ENCODE measurements around the gene FSCN2.
A peak's percentile ranks its signal among the peaks of the same experiment; 100 is the strongest.

FSCN2 gene

DNA sequence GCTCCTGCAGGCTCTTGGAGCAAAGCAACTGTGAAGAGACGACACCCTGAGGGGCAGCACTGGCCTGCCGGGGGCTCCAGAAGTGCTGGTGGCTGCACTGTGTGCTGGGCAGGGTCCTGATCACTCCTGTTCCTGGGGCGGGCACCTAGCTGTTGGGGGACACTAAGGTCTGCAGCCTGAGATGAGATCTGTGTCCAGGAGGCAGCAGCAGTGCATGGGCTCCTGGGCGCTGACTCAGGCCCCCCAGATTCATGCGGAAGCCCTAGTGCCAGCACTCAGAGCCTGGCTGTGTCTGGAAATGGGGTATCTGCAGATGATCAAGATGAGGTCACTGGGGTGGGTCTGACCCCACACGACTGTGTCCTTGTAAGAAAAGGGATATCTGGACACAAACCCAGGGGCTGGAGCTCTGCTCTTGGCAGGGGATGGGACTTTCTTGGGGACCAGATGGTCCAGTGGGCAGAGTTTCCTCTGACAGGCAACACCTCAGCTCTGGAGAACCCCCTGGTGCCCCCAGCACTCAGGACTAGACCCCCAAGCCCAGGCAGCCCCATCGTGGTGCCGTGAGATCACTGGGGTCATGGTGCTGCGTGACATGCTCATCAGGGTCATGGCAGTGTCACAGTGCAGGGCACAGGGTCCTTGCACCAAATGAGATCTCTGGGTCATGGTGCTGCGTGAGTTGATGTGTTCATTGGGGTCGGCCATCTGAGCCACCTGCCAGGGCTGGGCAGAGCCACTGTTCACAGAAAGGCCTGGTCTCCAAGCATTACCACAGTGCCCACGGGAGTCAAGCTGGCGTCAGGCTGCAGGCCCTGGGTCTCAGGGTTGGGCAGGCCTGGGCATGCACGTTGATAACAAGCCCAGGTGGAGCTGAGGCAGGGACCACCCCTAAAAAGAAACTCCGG is 14.5 kb downstream of the FSCN2 start:
- no peak for DNase-seq

DNA sequence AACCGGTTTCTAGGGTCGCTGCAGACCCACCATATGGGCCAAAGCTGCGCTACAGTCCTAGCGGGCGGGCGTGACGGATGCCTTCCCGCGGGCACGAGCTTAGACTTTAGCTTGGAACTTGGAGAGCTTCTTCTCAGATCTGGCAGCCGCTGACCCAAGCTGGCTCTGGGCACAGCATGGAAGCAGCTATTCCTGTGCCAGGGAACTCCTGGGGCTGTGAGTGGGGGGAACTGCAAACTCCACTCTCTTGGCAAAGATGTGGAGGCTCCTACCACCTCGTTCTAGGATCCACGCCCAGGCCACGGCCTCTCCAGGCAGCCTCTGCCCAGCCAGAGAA is 15.1 kb downstream of the FSCN2 start:
- no peak for DNase-seq

DNA sequence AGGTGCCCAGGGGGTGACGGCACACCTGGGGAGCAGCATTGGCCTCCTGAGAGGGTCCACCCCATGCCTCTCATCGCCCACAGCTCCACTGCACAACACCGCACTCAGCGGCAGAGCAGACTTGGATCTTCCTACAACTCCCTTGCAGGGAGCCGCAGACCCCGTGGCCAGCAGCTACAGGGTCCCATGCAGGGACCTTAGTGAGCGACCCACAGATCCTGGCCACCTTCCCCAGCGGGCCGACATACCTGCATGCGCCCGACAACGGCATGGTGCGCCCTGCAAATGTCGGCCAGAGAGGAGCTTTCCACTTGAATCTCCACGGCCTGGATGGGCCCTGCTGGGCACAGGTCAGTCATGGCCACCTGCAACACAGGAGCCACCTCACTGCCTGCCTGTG is 15.6 kb downstream of the FSCN2 start:
- DNase-seq: no peak

DNA sequence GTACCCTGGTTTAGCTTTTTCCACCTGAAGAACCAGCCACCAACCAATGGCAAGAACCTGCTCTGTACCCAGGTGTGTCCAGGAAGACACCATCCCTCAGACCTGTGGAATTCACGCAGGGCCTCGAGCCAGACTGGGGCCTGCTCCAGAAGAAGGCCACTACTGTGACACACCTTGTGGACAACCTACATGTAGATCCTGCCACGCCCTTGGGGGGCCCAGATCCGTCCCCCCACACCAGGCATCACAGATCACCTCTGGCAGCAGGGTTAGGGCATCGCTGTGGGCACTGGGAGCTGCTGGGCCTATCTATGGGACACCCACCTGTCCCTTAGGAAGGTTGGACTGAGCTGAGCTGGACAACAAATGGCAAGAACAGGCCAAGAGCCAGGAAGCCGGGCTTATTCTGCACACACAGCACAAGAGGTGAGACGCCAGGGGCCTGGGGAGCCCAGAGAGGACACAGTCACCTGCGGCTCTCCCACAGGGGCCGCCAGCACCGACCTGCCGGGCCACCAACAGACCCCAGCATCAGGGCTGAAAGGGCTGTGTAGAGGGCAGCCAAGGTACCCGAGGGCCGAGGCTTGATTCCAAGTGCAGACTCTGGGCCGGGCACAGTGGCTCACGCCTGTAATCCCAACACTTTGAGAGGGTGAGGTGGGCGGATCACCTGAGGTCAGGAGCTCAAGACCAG is 16.3 kb downstream of the FSCN2 start:
- DNase-seq: no peak

DNA sequence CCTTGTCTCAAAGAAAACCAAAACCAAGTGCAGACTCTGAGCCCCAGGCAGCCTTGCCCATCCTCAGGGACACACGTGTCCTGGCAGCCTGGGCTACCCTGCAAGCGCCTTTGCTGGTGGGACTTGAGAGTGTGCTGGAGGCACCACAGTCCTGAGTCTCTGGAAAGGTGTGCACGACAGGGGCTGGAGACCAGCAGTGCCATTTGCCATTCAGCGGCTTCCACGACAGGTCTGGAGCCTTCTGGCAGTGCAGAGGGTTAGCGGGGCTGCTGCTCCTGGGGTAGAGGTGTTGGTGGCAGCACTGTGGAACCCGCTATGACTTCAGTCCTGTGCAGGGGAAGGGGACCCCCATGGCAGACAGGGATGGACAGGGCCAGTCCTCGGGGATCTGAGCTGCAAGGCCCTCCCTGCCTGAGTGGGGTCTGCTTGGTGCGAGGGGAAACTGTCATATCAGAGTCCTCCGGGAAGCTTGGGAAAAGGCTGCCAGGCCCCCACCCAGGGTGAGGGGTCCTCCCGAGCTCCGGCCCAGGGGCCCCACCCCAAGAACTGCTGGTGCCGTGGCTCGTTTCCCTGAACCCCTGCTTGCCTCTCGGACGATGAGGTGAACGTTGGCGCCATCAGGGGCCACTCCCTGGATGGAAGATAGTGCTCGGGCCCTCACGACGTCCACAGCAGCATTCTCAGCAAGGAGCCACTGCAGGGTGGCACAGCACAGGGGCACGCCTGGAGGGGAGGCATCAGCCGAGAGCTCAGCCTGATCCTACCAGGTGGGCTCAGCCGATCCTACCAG is 17.2 kb downstream of the FSCN2 start:
- no peak for DNase-seq

DNA sequence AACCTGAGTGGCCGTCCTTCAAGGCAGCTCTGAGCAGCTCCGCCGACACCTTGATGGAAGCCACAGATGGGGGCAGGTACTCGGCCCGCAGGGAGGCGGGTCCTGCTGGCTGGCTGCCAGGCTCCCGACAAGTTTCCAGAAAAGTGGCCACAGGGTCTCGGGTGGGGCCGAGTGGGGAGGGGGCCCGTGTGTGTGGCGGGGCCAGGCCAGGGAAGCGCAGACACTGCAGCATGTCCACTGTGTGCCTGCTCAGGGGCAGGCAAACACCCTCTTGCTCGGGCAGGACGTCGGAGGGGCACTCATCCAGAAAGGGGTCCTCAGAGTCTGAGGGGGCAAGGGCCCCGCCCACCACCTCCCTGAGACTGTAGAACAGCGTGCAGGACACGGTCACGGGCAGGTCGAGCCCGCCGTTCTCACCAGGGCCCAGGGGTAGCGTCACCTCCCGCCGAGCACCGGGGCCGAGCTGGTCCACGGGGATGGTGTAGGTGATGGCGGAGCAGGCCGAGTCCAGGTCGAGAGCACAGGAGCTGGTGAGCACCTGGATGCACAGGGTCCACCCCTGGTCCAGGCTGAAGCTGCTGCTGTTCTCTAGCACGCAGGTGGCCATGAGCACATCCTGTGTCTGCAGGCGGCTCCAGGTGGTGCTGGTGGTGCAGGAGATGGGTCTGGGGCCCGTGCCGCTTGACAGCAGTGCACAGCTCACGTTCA is 18.9 kb downstream of the FSCN2 start:
- DNase-seq: no peak

DNA sequence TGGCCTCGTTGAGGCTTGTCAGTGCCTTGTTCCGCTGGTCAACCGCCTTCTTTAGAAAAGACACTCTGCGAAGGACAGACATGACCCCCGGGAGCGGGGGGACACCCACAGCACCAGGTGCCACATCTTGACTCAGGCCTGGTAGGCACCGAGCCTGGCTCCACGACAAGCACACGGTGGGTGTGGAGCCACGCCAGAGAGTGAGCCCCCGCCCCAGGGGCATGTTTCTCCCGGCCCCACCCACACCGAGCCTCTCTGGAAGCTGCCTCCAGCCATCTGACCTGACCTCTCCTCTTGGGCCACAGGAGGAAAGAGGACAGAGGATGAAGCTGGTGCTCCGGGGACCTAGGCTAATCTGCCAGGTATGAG is 19.4 kb downstream of the FSCN2 start:
- no peak for DNase-seq

DNA sequence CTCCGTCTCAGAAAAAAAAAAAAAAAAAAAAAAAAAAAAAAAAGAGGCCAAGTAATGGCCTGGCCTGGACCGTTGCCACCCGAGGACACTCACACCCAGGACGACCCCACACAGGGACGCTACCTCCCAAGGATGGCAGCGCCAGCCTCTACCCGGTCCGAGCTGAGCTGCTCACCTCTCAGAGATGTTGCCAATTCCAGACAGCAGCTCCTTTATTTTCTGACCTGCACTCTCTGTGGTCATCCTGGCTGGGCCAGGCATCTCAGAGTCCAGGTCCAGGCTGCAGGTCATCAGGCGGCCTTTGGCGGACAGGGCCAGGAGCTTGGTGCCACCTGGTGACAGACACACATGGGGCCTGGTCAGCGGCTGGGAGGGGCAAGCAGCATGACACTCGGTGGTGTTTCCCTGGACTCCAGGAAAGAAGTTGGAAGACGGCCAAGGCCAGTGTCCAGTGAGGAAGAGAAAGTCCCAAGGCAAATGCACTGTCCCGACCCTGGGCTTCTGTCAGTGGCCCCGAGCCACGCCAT is 20.9 kb downstream of the FSCN2 start:
- DNase-seq: no peak

DNA sequence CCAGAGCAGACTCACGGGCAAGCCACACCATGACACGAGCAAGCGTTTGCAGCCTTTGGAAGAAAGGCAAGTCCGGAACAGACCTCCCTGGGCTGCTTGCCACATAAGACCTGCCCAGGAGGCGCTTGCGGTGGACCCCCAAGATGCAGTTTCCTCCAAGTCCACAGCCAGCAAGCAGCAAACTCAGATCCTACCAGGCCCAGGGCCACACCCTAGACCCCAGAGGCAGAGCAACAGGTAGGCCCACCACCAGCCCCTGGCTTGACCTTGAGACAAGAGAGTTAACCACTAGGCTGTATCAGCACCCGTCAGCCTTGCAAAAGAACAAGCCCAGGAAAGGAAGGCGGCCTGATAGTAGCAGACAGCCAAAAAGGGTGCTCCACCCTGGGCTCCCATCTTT is 21.6 kb downstream of the FSCN2 start:
- DNase-seq: no peak

DNA sequence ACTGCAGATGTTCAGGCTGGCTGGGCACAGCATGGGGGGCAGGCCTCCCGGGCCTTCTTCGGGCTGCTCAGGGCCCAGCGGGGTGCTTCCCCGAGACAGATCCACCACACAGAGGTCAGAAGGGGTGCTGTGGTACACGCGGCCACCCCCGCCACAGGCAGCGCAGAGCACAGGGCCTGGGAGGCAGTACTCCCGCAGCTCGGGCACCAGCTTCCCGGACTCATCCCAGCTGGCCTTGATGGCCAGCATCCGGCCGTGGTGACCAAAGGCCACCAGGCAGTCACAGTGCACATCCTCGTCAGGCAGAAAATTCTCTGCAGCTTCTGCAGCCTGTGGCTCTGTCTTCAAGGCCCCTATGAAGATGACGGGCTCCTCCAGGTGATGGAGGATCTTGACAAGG is 22.1 kb downstream of the FSCN2 start:
- DNase-seq: no peak

DNA sequence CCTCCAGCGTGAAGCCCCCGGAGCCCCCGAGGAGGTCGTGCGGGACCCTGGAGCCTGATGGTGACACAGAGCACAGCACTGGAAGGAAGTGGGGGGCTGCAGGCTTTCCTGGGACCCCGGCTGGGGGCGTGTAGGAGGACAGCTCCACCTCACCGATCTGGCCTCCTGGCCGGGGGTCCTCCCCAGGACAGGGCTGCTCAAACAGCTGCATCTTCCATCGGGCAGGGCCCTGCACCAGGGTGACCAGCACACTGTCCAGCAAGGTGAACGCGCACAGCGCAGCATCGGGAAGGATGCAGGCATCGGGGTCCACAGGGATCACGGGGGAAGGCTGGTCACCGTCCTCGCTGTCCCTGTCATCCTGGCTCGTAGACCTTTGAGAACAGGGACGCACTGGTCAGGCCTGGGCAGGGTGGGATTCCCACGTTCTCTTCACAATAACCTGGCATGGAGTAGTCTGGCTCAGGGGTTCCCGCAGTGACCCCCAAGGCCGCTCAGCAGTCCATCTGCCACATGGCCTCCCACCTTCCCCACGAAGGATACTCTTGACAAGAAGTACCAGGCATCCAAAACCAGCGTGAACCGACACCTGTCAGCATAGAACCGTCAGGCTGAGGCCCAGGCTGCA is 22.8 kb downstream of the FSCN2 start:
- DNase-seq: no peak

DNA sequence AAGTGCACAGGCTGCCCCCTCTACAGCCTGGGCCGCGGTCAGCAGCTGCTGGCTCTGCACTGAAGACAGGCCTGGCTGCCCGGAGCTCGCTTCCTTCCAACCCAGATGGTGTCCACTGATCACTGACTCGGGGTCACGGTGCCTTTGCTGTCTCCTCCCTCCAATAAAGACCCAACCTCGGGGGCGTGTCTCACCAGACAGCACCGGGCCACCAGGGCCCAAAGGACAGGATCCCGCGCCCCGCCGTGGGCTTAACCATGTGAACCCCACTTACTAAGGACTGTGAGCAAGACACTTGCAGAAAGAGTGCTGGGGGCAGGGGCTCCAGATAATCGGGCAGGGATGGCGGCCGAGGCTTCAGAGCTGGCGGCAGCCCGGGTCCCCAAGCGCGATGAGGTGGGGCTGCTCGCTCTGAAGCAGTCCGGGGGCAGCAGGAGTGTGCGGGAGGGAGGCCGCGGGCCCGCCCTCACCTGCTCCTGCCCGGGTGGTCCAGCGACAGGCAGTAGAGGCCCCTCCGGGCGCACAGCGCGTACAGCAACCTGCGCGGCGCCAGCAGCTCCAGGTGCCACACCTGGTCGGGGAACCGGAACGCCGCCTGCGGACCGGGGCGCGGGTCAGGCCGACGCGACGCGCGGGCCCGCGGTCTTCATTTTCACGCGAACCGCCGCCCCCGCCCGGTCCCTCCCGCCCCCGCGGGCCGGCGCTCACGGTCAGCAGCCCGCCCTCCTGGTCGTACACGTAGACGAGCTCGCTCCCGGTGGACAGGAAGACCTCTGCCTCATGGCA is 23.5 kb downstream of the FSCN2 start:
- no peak for DNase-seq

DNA sequence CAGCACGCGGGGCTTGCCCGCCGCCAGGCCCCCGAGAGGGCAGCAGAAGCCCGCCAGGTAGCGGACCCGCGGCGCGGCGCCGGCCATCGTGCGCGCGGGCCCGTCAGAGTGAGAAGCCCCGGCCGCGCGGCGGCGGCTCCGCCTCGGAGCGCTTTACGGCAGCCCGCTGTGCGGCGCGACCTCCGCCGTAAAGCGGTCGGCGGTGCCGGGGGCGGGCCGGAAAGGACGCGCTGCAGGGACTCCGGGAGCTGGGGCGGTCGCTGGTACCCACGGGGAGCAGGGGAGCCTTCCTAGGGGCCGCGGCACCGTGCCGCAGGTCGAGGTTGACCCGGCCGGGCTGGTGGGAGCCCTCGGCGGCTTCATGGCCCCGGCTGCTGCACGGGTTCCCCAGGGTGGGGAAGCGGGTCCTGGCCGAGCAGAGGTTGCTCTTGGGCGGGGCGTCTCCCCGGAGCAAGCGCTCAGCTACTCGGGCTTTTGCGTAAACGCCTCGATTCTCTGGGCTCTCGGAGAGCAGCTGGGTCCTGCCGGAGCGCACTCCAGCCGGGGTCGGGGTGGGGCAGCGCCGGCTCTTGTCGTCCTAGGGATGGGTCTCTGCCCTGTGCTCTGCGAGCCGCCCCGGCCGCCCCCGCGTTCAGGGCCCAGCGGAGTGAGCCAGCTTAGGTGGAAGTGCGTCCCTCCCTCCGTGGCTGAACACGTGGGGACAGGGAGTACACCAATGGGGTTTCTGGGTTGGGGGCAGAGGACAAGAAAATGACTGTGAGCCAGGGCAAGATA is 24.3 kb downstream of the FSCN2 start, which contains the start of gene FAAP100:
FAAP100 (minus strand) TSS at position 110 of the 774 bp plus-strand sequence; CDS start at position 87, 23 bp downstream.
- peak; percentile 81 for DNase-seq

DNA sequence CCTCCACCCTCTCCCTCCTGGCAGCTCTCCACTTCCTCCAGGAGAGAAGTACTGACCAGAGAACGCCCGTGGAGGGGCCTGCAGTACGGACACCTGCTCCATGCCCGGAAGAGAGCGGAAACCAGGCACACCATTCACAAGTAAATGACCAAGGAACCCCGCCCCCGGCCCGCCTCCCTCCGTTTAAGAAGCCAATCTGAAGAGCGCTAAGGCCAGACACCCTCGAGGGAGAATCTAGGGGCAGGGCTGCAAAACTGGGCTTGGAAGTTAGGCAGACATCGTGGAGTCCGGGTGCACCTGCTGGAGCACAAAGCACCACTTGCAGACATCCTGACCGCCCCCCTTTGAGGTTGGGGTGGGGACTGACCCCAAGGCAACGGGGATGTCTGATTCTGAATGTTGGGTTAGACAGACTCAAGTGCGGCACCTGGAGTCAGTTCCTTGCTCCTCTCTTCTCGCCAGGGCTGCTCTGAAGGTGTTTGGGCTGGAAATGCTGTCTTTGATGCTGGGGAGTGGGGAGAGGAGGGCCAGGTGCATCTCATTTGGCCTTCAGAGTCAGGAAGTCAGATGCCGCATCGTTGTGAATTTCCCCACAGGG is 24.9 kb downstream of the FSCN2 start:
- peak; percentile 73 for DNase-seq

DNA sequence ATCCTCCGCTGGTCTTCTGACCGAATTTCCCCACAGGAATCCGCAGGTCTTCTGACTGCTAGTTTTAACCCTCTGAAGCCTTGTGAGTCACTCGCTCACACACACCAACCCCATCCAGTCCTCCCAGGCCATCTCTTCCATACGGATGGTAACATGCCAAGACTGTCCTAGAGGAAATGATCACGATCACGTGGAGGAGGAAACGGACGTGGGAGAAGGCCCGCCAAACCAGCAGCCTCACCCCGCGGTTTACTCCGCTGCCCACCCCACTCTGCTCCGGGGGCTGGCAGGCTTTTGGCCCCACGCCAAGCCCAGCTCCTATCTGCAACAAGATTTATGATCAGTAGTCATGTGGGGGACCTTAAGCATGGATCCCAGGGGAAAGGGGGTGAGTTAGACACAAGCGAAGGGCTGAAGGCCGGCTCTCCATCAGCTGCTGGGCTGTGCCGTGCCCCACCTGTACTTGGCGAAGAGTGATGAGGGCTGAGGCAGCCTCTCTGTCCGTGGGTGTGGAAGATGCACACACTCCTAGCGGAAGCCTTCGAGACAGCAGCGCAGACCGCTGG is 25.5 kb downstream of the FSCN2 start:
- peak; percentile 97 for DNase-seq

DNA sequence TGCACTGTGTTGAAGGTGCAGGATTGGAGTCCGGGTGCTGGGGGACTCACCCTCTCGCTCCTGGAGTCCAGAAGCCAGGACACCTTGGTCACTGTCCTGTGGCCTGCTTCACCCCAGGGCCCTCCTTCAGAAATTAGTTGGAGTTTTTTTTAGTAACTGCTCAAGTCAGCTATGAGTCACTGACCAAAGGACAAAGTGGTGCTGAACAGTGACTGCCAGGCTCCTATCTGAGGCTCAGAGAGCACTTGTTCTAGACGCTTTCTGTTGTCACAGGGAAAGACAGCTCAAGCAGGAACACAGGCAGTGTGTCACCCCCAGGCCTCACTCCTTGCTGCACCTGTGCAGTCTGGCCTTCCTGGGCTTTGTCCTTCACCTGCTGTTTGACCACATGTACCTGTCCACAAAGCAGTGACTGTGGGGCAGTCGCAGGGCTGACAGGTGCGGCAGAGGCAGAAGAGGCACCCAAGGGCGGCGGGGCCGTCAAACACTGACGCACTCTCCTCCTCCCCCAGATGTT is 28.1 kb downstream of the FSCN2 start:
- peak; percentile 33 for DNase-seq

DNA sequence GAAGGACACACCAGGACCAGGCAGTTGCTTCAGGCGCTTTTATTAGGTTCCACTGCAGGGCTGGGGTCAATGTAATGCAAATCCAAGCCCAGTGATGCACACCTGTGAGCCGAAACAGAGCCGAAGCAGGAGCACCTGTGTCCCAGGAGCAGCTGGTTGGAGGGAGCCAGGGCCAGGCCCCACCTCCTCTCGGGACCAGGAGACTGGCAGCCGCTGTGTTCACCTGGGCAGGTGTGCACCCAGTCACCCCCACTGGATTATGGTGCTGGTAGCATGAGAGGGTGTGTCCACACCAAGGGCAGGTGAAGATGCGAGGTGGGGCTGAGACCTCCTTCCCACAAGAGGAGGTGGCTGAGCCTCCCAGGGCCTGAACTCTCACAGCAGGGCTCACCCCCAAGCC is 28.7 kb downstream of the FSCN2 start:
- no peak for DNase-seq

DNA sequence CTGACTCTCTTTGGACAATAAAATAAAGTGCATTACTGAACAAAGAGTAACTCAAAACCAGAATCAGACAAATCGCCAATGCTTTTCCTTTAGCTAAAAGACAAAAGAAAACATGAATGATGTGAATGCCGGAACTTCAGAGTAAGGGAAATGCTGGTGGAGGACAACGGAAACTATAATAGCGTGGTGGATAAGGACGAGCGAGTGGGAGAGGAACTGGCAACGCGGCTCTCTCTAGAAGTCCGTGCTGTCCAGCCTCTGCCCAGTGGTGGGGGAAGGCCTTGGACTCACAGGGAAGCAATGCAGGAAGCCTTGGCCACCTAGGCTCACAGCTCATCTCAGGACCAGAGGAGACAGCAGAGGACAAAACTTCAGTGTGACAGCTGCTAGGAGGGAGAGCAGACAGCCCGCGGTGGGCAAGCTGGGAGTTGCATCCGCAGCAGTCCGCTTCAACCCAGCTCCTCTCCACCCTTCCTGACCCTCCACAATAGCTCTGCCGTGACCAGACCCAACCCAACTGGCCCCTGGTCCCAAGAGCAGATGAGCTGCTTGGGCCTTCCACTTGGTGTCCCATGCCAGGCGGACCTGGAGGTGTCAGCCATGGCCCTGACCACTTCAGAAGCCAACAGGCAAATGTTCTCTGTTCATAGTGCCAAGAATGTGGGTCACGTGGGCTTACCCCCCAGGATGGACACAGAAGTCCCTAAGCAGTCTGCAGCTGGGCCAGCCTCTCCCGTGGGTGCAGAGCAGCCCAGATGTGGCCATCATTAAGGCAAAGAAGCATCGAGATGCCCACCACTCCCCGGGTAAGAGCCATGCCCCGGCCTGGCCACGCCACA is 29.3 kb downstream of the FSCN2 start:
- DNase-seq: no peak

DNA sequence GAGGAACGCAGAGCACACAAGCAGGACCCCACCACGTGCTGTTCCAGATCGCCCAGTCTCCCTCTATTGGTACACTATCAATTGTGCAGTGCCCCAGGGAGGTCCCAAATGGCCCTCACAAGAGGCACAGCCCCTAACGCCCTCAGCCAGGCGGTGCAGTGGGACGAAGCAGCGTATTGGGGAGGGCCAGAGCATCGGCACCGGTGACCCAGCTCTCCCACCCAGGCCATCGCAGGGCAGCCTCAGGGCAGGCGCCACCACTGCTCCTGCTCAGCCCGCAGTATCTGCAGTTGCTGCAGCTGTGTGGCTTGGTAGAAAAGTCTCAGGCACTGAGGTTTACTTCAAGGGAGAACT is 29.9 kb downstream of the FSCN2 start:
- no peak for DNase-seq
